Lung (tissue), 12 donors: ENCODE results near the gene MLLT6. TPM values are rescaled to one million over a fixed set of nuclear protein-coding genes. Genes with fewer than 3 reads are reported as not detected.
"Not testable (repeated sequence)": the region's sequence is repeated elsewhere in the genome, so short reads cannot be mapped to it uniquely, and the experiment has no call there.

Source experiments
- ATAC-seq: fragments of 200-7000 bp; cut with Tn5 transposase; one replicate; pipeline ENCODE4 v1.9.1; 2020; ENCODE audit warnings: moderate number of reproducible peaks; ENCODE audit not compliant: insufficient read depth, low FRiP score
- DNase-seq, 3 donors: peaks; one replicate each; pipeline ENCODE4 v3.0.0-alpha.2; 2013 to 2017
- H3K27ac ChIP-seq, 2 donors: one replicate each; pipeline ENCODE4 v1.5.1; 2013; ENCODE audit warnings: mild to moderate bottlenecking in 2 of 2, moderate library complexity in 2 of 2, control low read depth in 1 of 2, inconsistent platforms in 1 of 2, low read depth in 1 of 2, low read length in 1 of 2
- H3K27me3 ChIP-seq, 3 donors: one replicate each; pipeline ENCODE4 v1.5.1; 2013; ENCODE audit warnings: low read length in 2 of 3; ENCODE audit not compliant: control insufficient read depth in 3 of 3, insufficient read depth in 3 of 3
- H3K36me3 ChIP-seq, 4 donors: one replicate each; pipeline ENCODE4 v1.5.1; 2013; ENCODE audit warnings: low read length in 4 of 4, mild to moderate bottlenecking in 1 of 4, moderate library complexity in 1 of 4; ENCODE audit not compliant: control insufficient read depth in 4 of 4, insufficient read depth in 4 of 4
- H3K4me1 ChIP-seq, 5 donors: one replicate each; pipeline ENCODE4 v1.5.1; 2013; ENCODE audit warnings: low read length in 5 of 5, mild to moderate bottlenecking in 2 of 5, moderate library complexity in 1 of 5; ENCODE audit not compliant: control insufficient read depth in 5 of 5, insufficient read depth in 5 of 5
- H3K4me3 ChIP-seq: one replicate; pipeline ENCODE4 v1.5.1; 2013; ENCODE audit warnings: mild to moderate bottlenecking, control low read depth, moderate library complexity
- H3K9ac ChIP-seq, 2 donors: one replicate each; pipeline ENCODE4 v1.5.1; 2013; ENCODE audit warnings: low read length in 2 of 2, control low read depth in 1 of 2; ENCODE audit not compliant: insufficient read depth in 1 of 2
- H3K9me3 ChIP-seq, 4 donors: one replicate each; pipeline ENCODE4 v1.5.1; 2013; ENCODE audit warnings: low read length in 3 of 4, mild to moderate bottlenecking in 1 of 4, moderate library complexity in 1 of 4; ENCODE audit not compliant: control insufficient read depth in 4 of 4, insufficient read depth in 3 of 4
- WGBS, 2 donors: extraction: QIAGEN DNeasy Blood & Tissue Kit; methylation state at CpG; one replicate each; pipeline ENCODE4 v1.1.7; 2013; 5-methylcytosine and 5-hydroxymethylcytosine counted together
- polyA plus RNA-seq, 2 donors: library from polyadenylated mRNA; stranded (reverse); fragments of 200-250 nt; gene quantifications; one replicate each; pipeline ENCODE4 v1.2.1, GENCODE V29; 2013
- total RNA-seq, 2 donors: library from RNA; depleted of rRNA in 1 of 2; stranded (reverse); fragments of >200 nt in 1 of 2; gene quantifications; one replicate each; pipeline ENCODE4 v1.2.1, GENCODE V29; 2014 to 2021
- TF ChIP-seq, protein P1 (sequence below): IDR thresholded peaks from 2 replicates; pipeline ENCODE4 v1.5.1; 2012; ENCODE audit warnings: mild to moderate bottlenecking; ENCODE audit errors: control extremely low read depth, extremely low read depth
- donor health status: control.
- donor health status: control.
- donor health status: Bipolar disorder and iron deficiency.
- donor health status: healthy.
- donor health status: DM: yes; HTN: yes; CAD: no.

The MLLT6 gene
- total and polyA plus RNA-seq, 4 donors: 64.0 to 108 (median 70.3) TPM

DNA sequence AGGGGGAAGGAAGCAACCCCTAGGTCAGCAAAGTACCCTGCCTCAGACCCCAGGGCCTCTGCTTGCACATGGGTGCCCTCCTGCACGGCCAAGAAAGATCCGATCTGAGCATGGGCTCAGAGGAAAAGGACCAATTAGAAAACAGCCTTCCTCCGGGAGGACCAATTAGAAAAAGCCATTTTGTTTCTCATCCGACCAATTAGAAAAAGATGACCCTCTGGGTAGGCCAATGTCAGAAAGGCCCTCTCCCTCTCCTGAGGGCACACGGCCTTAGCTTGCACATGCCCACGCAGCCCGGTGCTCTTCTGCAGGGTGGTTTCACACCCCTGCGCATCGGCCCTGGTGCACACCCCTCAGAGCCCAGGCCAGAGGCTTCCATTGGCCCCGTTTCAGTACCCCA lies 20.0 kb downstream of the MLLT6 start:
- ATAC-seq (no peak), DNase-seq (no peak)
- no peak overlapping the region for H3K9ac ChIP-seq
- TF ChIP-seq, protein P1, sequence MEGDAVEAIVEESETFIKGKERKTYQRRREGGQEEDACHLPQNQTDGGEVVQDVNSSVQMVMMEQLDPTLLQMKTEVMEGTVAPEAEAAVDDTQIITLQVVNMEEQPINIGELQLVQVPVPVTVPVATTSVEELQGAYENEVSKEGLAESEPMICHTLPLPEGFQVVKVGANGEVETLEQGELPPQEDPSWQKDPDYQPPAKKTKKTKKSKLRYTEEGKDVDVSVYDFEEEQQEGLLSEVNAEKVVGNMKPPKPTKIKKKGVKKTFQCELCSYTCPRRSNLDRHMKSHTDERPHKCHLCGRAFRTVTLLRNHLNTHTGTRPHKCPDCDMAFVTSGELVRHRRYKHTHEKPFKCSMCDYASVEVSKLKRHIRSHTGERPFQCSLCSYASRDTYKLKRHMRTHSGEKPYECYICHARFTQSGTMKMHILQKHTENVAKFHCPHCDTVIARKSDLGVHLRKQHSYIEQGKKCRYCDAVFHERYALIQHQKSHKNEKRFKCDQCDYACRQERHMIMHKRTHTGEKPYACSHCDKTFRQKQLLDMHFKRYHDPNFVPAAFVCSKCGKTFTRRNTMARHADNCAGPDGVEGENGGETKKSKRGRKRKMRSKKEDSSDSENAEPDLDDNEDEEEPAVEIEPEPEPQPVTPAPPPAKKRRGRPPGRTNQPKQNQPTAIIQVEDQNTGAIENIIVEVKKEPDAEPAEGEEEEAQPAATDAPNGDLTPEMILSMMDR: no peak
- no peaks in the 10 kb centered on the region for H3K9me3 ChIP-seq
- H3K4me1 ChIP-seq: peaks cover 0 to 18% (median 9%) of the 10 kb centered on the region in 5 donors
- H3K27ac ChIP-seq: no peak overlapping the region
- no peak overlapping the region for H3K4me3 ChIP-seq
- 84 to 89% methylated on average over 10 of the region's 10 CpGs for WGBS, 2 donors
- no peaks in the 10 kb centered on the region for H3K27me3 ChIP-seq
- peaks cover 3 to 41% (median 12%) of the 10 kb centered on the region in 4 donors for H3K36me3 ChIP-seq

DNA sequence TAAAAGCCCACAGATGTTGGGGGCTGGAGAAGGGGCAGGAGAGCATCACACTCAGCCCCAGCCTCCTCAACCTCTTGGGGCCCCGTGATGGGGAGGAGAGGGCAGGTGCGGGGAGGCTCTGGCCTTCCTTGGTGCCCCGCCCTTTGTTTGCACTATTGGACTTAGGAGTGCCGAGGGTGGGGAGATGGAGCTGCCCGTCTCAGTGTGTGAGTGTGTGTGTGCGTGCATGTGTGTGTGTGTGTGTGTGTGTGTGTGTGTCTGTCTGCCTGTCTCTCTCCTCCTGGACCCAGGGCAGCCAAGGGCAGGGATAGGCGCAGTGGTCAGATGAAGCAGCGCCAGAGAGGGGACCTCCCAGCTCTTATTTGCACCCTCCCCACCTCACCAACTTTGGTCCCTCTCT lies 21.1 kb downstream of the MLLT6 start:
- H3K9ac ChIP-seq, ATAC-seq, H3K27ac ChIP-seq, H3K4me3 ChIP-seq, H3K9me3 ChIP-seq, H3K27me3 ChIP-seq, DNase-seq: not testable (repeated sequence)
- Histone ChIP-seq H3K4me1 (peaks cover 0 to 19% (median 12%) of the 10 kb centered on the region in 5 donors), H3K36me3 (peaks cover 3 to 31% (median 7%) of the 10 kb centered on the region in 4 donors)
- 70 to 92% methylated on average over 6 to 8 of the region's 8 CpGs for WGBS, 2 donors

DNA sequence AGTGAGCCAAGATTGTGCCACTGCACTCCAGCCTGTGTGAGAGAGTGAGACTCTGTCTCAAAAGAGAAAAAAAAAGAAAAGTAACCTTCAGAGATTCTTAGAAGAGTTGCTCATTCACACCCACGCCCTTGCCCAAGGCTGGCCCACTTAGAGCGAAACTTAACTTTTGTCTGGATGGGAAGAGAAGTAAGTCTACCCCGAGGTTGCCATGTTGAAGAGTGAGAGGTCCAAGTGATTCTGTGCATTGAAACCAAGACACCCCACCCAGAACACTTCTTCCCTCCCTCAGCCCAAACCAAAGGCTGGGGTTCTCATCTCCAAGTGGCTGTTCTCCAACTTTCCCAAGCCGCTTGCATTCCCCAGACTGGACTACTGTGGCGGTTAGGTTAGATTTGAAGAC lies 22.7 kb downstream of the MLLT6 start:
- DNase-seq (no peak), ATAC-seq (no peak)
- Histone ChIP-seq H3K27ac (no peak overlapping the region), H3K4me3 (no peak overlapping the region), H3K9ac (no peak overlapping the region), H3K27me3 (no peaks in the 10 kb centered on the region), H3K9me3 (no peaks in the 10 kb centered on the region), H3K4me1 (peaks cover 0 to 24% (median 9%) of the 10 kb centered on the region in 5 donors), H3K36me3 (peaks cover 3 to 21% (median 5%) of the 10 kb centered on the region in 4 donors)
- WGBS, 2 donors: 86% methylated on average over 5 of the region's 5 CpGs
- TF ChIP-seq, protein P1: no peak

DNA sequence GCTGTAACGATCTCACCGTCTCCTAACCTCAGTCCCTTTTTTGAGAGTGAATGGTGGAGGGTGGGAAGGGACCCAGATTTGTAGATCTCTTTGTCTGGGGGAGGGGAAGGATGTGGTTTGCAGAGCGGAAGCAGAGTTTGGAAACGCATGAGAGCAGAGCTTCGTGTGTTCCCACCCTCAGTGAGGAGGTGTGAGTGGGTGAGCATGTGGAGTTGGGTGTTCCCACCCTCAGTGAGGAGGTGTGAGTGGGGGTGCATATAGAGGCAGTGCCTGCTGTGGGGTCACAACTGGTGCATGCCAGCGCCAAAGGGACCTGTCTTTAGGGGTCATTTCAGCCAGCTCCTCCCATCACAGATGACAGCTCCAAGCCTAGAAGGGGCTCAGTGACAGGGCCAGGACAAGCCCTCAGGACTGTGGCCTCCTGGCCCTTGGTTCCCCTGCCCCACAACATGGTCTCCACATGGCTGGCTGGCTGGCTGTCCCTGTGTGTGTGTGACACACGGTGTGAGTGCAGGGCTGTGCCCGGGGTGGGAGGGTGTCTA lies 23.3 kb downstream of the MLLT6 start:
- Histone ChIP-seq H3K36me3 (peaks cover 0 to 23% (median 5%) of the 10 kb centered on the region in 4 donors), H3K9ac (no peak overlapping the region), H3K4me1 (peaks cover 0 to 24% (median 9%) of the 10 kb centered on the region in 5 donors), H3K27me3 (no peaks in the 10 kb centered on the region), H3K27ac (no peak overlapping the region), H3K9me3 (no peaks in the 10 kb centered on the region), H3K4me3 (no peak overlapping the region)
- TF ChIP-seq, protein P1: no peak
- WGBS, 2 donors: 50 to 59% methylated on average over 8 of the region's 8 CpGs
- ATAC-seq (no peak), DNase-seq (no peak)
